Measurements from ENCODE around the gene MOB3A. TPM values are rescaled to one million over a fixed set of nuclear protein-coding genes. Genes with fewer than 3 reads are reported as not detected.
A peak's percentile ranks its signal among the peaks of the same experiment; 100 is the strongest.

Gene MOB3A
- total and polyA plus RNA-seq, 9 of the 15 experiments (the other 6 are each of a cell fraction or from before 2014, with no cell fraction given) = 1.1 to 24.1 (median 6.0) TPM

DNA sequence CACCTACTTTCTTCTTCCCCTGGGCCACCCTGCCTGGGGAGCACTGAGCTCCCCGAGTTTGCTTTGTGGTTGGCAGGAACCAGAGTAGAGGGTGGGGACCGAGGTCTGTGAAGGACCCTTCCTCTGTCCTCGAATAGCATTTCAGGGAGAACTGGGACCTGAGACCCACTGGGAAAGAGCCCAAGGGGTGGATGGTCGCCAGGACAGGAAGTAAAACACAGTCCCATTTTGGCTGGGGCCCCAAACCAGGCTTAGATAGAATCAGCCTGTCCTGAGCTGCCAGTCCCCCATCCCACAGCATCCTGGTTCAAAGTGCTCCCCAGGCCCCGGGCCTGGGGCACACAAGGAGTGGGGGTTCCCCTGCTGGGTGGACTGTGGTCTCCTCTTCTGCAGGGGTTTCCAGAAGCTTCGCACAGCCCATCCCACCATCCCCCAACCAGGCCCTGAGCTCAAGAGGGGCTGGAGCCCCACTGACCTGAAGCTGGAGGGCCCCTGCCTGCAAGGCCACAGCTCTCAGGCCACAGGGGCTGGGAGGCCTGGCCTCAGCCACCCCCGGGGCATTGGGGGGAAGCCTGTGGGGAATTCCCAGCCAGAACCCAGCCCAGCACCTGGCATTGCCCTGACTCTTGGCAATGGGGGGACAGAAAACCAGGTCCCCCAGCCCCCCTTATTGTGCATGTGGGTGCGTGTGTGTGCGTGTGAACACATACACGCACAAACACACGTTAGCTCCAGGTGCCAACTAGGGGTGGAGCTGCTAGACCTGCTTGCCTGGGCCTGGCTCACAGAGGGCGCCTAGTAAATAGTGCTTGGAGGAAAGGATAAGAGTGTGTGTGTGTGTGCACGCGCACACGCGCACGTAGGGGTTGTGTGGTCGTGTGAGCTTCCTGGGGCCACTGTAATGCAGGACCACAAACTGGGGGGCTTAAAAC is 44.1 kb downstream of the MOB3A start:
- Histone ChIP-seq H3K9me3 (replicated peaks; ENCODE audit: control insufficient read depth, insufficient read depth, low read depth, low read length) (no peaks in the 10 kb centered on the region), H3K9me1 (ENCODE audit: control insufficient read depth, insufficient read depth, low read length) (peaks cover 4% of the 10 kb centered on the region), H3K79me2 (ENCODE audit: control insufficient read depth, insufficient read depth, low read length) (peaks cover 44% of the 10 kb centered on the region), H3K4me3 (peak overlapping the region; percentile 90), H3K36me3 (ENCODE audit: control insufficient read depth, insufficient read depth, low read length) (peaks cover 28% of the 10 kb centered on the region; the same call in 2 of the 3 replicates), H3K9ac (ENCODE audit: insufficient read depth in 1 of 2, low read depth in 2 of 2, low read length in 2 of 2) (peak overlapping the region; percentile 87 to 98), H2AFZ (ENCODE audit: low read depth, low read length) (peak overlapping the region; percentile 96), H3K4me1 (replicated peaks in 1 of 2; ENCODE audit: control insufficient read depth in 2 of 2, insufficient read depth in 2 of 2, low read length in 2 of 2) (peaks cover 37 to 80% of the 10 kb centered on the region in 2 experiments), H4K20me1 (replicated peaks; ENCODE audit: control insufficient read depth, insufficient read depth, low read length) (peaks cover 19% of the 10 kb centered on the region), H3K4me2 (ENCODE audit: insufficient read depth, low read length) (peak overlapping the region; percentile 85), H3K27me3 (ENCODE audit: control insufficient read depth in 2 of 2, insufficient read depth in 2 of 2, low read length in 2 of 2) (no peaks in the 10 kb centered on the region), H3K27ac (ENCODE audit: extremely low read depth, low read depth, low read length) (peak overlapping the region; percentile 90)
- POLR2A ChIA-PET = interaction anchor here (0.6 to 2.5 kb wide), 9 partner anchors 8 to 424 kb away, joined by 3 to 18 read pairs (median 4); partner anchors contain the start of gene GADD45B
- FAIRE-seq (no peak), DNase-seq (ENCODE audit: extremely low read depth in 1 of 4, low spot score in 3 of 4) (no peak), ATAC-seq (no peak)
- BruUV-seq (replicated peaks) = no TSS peak
- intact Hi-C loops (cut with micrococcal nuclease) = no loop called here
- CTCF ChIA-PET (ENCODE audit: low intra/inter-chr PET ratio) = interaction anchor here (0.6 kb wide), 1 partner anchor 8 kb away, joined by 4 read pairs; no protein-coding TSS in a partner anchor
- in situ Hi-C loops (cut with MboI) = no loop called here
- WGBS (ENCODE audit: insufficient coverage, low coverage, missing lambda C conversion rate) = 56% methylated on average over 12 of the region's 18 CpGs
- TF ChIP-seq GABPA (tag; conservative IDR thresholded peaks at IDR 0.05; ENCODE audit: low read depth) (0 out of 2 replicates have a peak, but pooled peaks have one; percentile 29), XRCC5 (IDR thresholded peaks at IDR 0.05; ENCODE audit: low read depth, low read length) (no peak), ZNF175 (CRISPR knock-in tag; IDR thresholded peaks at IDR 0.05; ENCODE audit: low read depth) (0 out of 2 replicates have a peak, but pooled peaks have one; percentile 15), HDGF (IDR thresholded peaks at IDR 0.05) (peak; percentile 91), KLF6 (CRISPR knock-in tag; IDR thresholded peaks at IDR 0.05; ENCODE audit: borderline replicate concordance) (peak; percentile 62; the same call in 1 of the 2 replicates), PRMT5 (CRISPR knock-in tag; IDR thresholded peaks at IDR 0.05) (no peak), USF1 (CRISPR knock-in tag; IDR thresholded peaks at IDR 0.05) (no peak), SLC30A9 (CRISPR knock-in tag; IDR thresholded peaks at IDR 0.05) (no peak), ZNF41 (CRISPR knock-in tag; conservative IDR thresholded peaks at IDR 0.05) (no peak), SMARCB1 (IDR thresholded peaks at IDR 0.05; ENCODE audit: insufficient read length, low read depth) (no peak), ZFX (CRISPR knock-in tag; IDR thresholded peaks at IDR 0.05) (peak; percentile 47; the same call in 1 of the 2 replicates), CXXC5 (CRISPR knock-in tag; IDR thresholded peaks at IDR 0.05) (no peak), RBM25 (IDR thresholded peaks at IDR 0.05; ENCODE audit: low read depth, low read length, severe bottlenecking) (no peak)
- TF ChIP-seq, protein P1, sequence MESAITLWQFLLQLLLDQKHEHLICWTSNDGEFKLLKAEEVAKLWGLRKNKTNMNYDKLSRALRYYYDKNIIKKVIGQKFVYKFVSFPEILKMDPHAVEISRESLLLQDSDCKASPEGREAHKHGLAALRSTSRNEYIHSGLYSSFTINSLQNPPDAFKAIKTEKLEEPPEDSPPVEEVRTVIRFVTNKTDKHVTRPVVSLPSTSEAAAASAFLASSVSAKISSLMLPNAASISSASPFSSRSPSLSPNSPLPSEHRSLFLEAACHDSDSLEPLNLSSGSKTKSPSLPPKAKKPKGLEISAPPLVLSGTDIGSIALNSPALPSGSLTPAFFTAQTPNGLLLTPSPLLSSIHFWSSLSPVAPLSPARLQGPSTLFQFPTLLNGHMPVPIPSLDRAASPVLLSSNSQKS (CRISPR knock-in tag; IDR thresholded peaks at IDR 0.05) = peak; percentile 58; the same call in 1 of the 2 replicates
- TF ChIP-seq, protein P2, sequence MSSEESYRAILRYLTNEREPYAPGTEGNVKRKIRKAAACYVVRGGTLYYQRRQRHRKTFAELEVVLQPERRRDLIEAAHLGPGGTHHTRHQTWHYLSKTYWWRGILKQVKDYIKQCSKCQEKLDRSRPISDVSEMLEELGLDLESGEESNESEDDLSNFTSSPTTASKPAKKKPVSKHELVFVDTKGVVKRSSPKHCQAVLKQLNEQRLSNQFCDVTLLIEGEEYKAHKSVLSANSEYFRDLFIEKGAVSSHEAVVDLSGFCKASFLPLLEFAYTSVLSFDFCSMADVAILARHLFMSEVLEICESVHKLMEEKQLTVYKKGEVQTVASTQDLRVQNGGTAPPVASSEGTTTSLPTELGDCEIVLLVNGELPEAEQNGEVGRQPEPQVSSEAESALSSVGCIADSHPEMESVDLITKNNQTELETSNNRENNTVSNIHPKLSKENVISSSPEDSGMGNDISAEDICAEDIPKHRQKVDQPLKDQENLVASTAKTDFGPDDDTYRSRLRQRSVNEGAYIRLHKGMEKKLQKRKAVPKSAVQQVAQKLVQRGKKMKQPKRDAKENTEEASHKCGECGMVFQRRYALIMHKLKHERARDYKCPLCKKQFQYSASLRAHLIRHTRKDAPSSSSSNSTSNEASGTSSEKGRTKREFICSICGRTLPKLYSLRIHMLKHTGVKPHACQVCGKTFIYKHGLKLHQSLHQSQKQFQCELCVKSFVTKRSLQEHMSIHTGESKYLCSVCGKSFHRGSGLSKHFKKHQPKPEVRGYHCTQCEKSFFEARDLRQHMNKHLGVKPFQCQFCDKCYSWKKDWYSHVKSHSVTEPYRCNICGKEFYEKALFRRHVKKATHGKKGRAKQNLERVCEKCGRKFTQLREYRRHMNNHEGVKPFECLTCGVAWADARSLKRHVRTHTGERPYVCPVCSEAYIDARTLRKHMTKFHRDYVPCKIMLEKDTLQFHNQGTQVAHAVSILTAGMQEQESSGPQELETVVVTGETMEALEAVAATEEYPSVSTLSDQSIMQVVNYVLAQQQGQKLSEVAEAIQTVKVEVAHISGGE (CRISPR knock-in tag; IDR thresholded peaks at IDR 0.05) = 0 out of 6 replicates have a peak, but pooled peaks of 1 of the 3 experiments have one; percentile 24

All from K562 (cell line).